Parathyroid adenoma (tissue), 2 donors: ENCODE data around the gene DFFA.
"Not testable (repeated sequence)": the region's sequence is repeated elsewhere in the genome, so short reads cannot be mapped to it uniquely, and the experiment has no call there.

Experiments used
- H2AFZ ChIP-seq: fragments of 300-600 bp; sonication (generic); one replicate; pipeline ENCODE4 v1.7.0; 2017; ENCODE audit warnings: antibody characterized with exemption, mild to moderate bottlenecking
- H3K27ac ChIP-seq: fragments of 300-600 bp; sonication (generic); one replicate; pipeline ENCODE4 v1.7.0; 2017
- H3K27me3 ChIP-seq: fragments of 300-600 bp; sonication (generic); one replicate; pipeline ENCODE4 v1.7.0; 2017; ENCODE audit warnings: low read length; ENCODE audit not compliant: control insufficient read depth, insufficient read depth
- H3K36me3 ChIP-seq: fragments of 300-600 bp; sonication (generic); one replicate; pipeline ENCODE4 v1.7.0; 2017; ENCODE audit warnings: low read length; ENCODE audit not compliant: control insufficient read depth, insufficient read depth
- H3K4me1 ChIP-seq: fragments of 300-600 bp; sonication (generic); one replicate; pipeline ENCODE4 v1.7.0; 2017; ENCODE audit warnings: control low read depth
- H3K4me2 ChIP-seq: fragments of 300-600 bp; sonication (generic); one replicate; pipeline ENCODE4 v1.7.0; 2017; ENCODE audit warnings: low read length
- H3K4me3 ChIP-seq: fragments of 300-600 bp; sonication (generic); one replicate; pipeline ENCODE4 v1.7.0; 2017; ENCODE audit warnings: low read depth, low read length
- H3K79me2 ChIP-seq: fragments of 300-600 bp; sonication (generic); one replicate; pipeline ENCODE4 v1.7.0; 2017; ENCODE audit warnings: control low read depth
- H3K9ac ChIP-seq: fragments of 300-600 bp; sonication (generic); one replicate; pipeline ENCODE4 v1.7.0; 2017; ENCODE audit warnings: mild to moderate bottlenecking
- H3K9me3 ChIP-seq: fragments of 300-600 bp; sonication (generic); one replicate; pipeline ENCODE4 v1.7.0; 2017; ENCODE audit warnings: low read length; ENCODE audit not compliant: control insufficient read depth
- CTCF ChIP-seq: fragments of 300-600 bp; sonication (generic); IDR thresholded peaks from one replicate; pipeline ENCODE4 v1.7.0; 2017; ENCODE audit warnings: antibody characterized with exemption, mild to moderate bottlenecking
- donor health status: primary hyperparathyroidism.

Gene DFFA

GRCh38 chr1:10479296-10479695, 7.0 kb upstream of the DFFA start:
- Histone ChIP-seq H3K4me3 (no peak overlapping the region), H3K4me1 (no peaks in the 10 kb centered on the region), H3K9ac (no peak overlapping the region), H3K79me2 (peaks cover 2% of the 10 kb centered on the region), H3K36me3 (no peaks in the 10 kb centered on the region), H3K27ac (no peak overlapping the region), H2AFZ (no peak overlapping the region), H3K9me3 (no peaks in the 10 kb centered on the region), H3K27me3 (no peaks in the 10 kb centered on the region), H3K4me2 (no peak overlapping the region)
- TF ChIP-seq CTCF: no peak

DNA sequence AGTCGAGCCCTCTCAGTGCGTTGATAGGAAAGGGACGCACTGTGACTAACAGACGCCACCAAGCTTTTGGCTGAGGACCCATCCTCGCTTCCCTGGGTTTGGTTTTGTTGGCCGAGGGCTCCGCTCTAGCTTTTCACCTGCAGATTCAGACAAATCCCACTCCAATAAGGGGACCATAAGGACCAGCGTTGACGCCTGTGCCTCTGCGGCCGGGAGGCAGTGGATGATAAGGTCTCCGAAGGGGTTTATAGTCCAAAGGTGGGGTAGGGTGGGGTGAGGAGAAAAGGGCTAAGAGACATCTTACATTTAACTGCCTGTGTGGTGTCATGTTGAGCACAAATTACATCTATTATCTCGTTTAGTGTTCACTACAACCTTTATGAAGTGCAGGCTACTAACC, 3.2 kb upstream of the DFFA start:
- TF ChIP-seq CTCF: no peak
- Histone ChIP-seq H3K36me3 (no peaks in the 10 kb centered on the region), H2AFZ (peak overlapping the region; percentile 52), H3K4me2 (peak overlapping the region; percentile 75), H3K4me1 (no peaks in the 10 kb centered on the region), H3K9me3 (no peaks in the 10 kb centered on the region), H3K27ac (peak overlapping the region; percentile 27), H3K27me3 (no peaks in the 10 kb centered on the region), H3K4me3 (peak overlapping the region; percentile 89), H3K9ac (no peak overlapping the region), H3K79me2 (peaks cover 2% of the 10 kb centered on the region)

GRCh38 chr1:10474613-10475507, 2.5 kb upstream of the DFFA start, which contains the start of gene PEX14:
Gene PEX14 (plus strand): TSS chr1:10474950. CDS start chr1:10474967, 17 bp downstream.
- Histone ChIP-seq H3K4me2 (peak within 1 kb of the TSS; percentile 75), H3K27ac (peak within 1 kb of the TSS; percentile 27), H3K9me3 (no peaks in the 10 kb centered on the region), H3K79me2 (peaks cover 2% of the 10 kb centered on the region), H3K4me1 (no peaks in the 10 kb centered on the region), H3K4me3 (peak within 1 kb of the TSS; percentile 89), H3K27me3 (no peaks in the 10 kb centered on the region), H3K9ac (no peak within 1 kb of the TSS), H2AFZ (peak within 1 kb of the TSS; percentile 52), H3K36me3 (no peaks in the 10 kb centered on the region)
- no peak for TF ChIP-seq CTCF

- H3K9me3 ChIP-seq, H3K9ac ChIP-seq, H3K36me3 ChIP-seq, H3K27ac ChIP-seq, H3K27me3 ChIP-seq, H3K4me1 ChIP-seq, H3K79me2 ChIP-seq: not testable (repeated sequence)
- Histone ChIP-seq H3K4me3 (peak overlapping the region; percentile 89), H2AFZ (peak overlapping the region; percentile 52), H3K4me2 (peak overlapping the region; percentile 75)
Observed at GRCh38 chr1:10474309-10474612, 1.9 kb upstream of the DFFA start.

DNA sequence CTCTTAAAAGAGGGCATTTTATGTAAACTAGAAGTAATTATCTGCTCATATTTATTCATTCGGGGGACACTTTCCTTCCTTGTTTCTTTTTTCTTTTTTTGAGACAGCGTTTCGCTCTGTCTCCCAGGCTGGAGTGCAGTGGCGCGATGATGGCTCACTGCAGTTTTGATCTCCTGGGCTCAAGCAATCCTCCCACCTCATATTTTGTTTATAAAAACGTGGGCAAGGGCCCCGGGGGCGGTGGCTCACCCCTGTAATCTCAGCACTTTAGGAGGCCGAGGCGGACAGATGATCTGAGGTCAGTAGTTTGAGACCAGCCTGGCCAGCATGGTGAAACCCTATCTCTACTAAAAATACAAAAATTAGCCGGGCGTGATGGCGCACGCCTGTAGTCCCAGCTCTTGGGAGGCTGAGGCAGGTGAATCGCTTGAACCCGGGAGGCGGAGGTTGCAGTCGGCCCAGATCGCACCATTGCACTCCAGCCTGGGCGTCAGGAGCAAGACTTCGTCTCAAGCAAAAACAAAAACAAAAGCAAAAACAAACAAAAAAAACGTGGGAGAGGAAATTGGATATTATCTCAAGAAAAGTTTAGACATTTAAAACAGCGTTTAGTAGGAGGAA, 926 bp upstream of the DFFA start:
- Histone ChIP-seq H3K4me3 (peak overlapping the region; percentile 94), H3K9me3 (no peaks in the 10 kb centered on the region), H3K36me3 (no peaks in the 10 kb centered on the region), H3K9ac (no peak overlapping the region), H2AFZ (no peak overlapping the region), H3K27ac (no peak overlapping the region), H3K4me1 (no peaks in the 10 kb centered on the region), H3K4me2 (no peak overlapping the region), H3K27me3 (no peaks in the 10 kb centered on the region), H3K79me2 (peaks cover 2% of the 10 kb centered on the region)
- TF ChIP-seq CTCF: no peak
